Type B pancreatic cell (in vitro differentiated cells): ENCODE results near the gene ZMAT2. TPM values are rescaled to one million over a fixed set of nuclear protein-coding genes. Genes with fewer than 3 reads are reported as not detected.
"Not testable (repeated sequence)": the region's sequence is repeated elsewhere in the genome, so short reads cannot be mapped to it uniquely, and the experiment has no call there.

ENCODE experiments used
- DNase-seq: peaks from one replicate; pipeline ENCODE4 v3.0.0; 2021; ENCODE audit warnings: mixed read lengths; ENCODE audit not compliant: unreplicated experiment; ENCODE audit errors: extremely low spot score
- H3K27ac Mint-ChIP-seq: 2 replicates; pipeline ENCODE4 v1.8.0; 2021; ENCODE audit warnings: mild to moderate bottlenecking, mixed read lengths
- H3K27me3 Mint-ChIP-seq: 2 replicates; pipeline ENCODE4 v1.8.0; 2021; ENCODE audit warnings: mixed read lengths
- H3K36me3 Mint-ChIP-seq: 2 replicates; pipeline ENCODE4 v1.8.0; 2021; ENCODE audit warnings: mixed read lengths
- H3K4me1 Mint-ChIP-seq: one replicate; pipeline ENCODE4 v1.8.0; 2021; ENCODE audit warnings: mixed read lengths; ENCODE audit not compliant: unreplicated experiment
- H3K4me3 Mint-ChIP-seq: 2 replicates; pipeline ENCODE4 v1.8.0; 2021; ENCODE audit warnings: mild to moderate bottlenecking, mixed read lengths
- H3K9me3 Mint-ChIP-seq: 2 replicates; pipeline ENCODE4 v1.8.0; 2021; ENCODE audit warnings: mixed read lengths
- total RNA-seq: library from RNA; stranded (reverse); gene quantifications from 2 replicates; pipeline ENCODE4 v1.2.1, GENCODE V29; 2021; ENCODE audit warnings: low replicate concordance
- TF ChIP-seq, protein P1 (sequence below): fragments of 200-600 bp; sonication (generic); conservative IDR thresholded peaks from 2 replicates; pipeline ENCODE4 v1.5.0; 2021; ENCODE audit warnings: antibody characterized with exemption, mild to moderate bottlenecking

The ZMAT2 gene
- total RNA-seq, 1 donor from 2014 or later: 57.4 TPM

GRCh38 chr5:140696891-140697492 lies 3.3 kb upstream of the ZMAT2 start:
- no peak overlapping the region for H3K4me3 Mint-ChIP-seq
- peaks cover 47% of the 10 kb centered on the region for H3K36me3 Mint-ChIP-seq
- no peak overlapping the region for H3K27ac Mint-ChIP-seq
- no peaks in the 10 kb centered on the region for H3K27me3 Mint-ChIP-seq
- H3K9me3 Mint-ChIP-seq: no peaks in the 10 kb centered on the region
- H3K4me1 Mint-ChIP-seq: peaks cover 20% of the 10 kb centered on the region
- TF ChIP-seq, protein P1, sequence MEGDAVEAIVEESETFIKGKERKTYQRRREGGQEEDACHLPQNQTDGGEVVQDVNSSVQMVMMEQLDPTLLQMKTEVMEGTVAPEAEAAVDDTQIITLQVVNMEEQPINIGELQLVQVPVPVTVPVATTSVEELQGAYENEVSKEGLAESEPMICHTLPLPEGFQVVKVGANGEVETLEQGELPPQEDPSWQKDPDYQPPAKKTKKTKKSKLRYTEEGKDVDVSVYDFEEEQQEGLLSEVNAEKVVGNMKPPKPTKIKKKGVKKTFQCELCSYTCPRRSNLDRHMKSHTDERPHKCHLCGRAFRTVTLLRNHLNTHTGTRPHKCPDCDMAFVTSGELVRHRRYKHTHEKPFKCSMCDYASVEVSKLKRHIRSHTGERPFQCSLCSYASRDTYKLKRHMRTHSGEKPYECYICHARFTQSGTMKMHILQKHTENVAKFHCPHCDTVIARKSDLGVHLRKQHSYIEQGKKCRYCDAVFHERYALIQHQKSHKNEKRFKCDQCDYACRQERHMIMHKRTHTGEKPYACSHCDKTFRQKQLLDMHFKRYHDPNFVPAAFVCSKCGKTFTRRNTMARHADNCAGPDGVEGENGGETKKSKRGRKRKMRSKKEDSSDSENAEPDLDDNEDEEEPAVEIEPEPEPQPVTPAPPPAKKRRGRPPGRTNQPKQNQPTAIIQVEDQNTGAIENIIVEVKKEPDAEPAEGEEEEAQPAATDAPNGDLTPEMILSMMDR: no peak
- DNase-seq: no peak

- Mint-ChIP-seq H3K27me3 (peaks cover 7% of the 10 kb centered on the region), H3K4me3 (no peak overlapping the region), H3K4me1 (peaks cover 10% of the 10 kb centered on the region), H3K9me3 (no peaks in the 10 kb centered on the region), H3K27ac (no peak overlapping the region), H3K36me3 (peaks cover 22% of the 10 kb centered on the region)
- DNase-seq: no peak
- TF ChIP-seq, protein P1: no peak
These were observed 7.6 kb downstream of the ZMAT2 start for GRCh38 chr5:140707812-140708211.

DNA sequence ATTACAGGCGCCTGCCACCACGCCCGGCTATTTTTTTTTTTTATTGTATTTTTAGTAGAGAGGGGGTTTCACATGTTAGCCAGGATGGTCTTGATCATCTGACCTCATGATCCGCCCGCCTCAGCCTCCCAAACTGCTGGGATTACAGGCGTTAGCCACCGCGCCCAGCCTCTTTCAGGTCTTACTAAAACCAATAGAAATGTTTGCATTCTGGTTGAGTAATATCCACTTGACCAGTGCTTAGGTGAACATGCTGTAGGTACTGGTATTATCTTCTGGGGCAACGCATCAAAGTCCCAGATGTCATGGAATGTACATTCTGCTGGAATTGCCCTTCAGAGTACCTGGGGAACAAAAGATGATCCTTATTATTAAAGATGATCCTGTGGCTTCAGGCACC lies 8.5 kb downstream of the ZMAT2 start:
- DNase-seq, H3K27ac Mint-ChIP-seq, H3K27me3 Mint-ChIP-seq, H3K9me3 Mint-ChIP-seq: not testable (repeated sequence)
- peak overlapping the region; percentile 47 for H3K4me3 Mint-ChIP-seq
- H3K4me1 Mint-ChIP-seq: peaks cover 10% of the 10 kb centered on the region
- peaks cover 20% of the 10 kb centered on the region for H3K36me3 Mint-ChIP-seq

GRCh38 chr5:140710899-140711552 lies 10.8 kb downstream of the ZMAT2 start:
- peak; percentile 83 for DNase-seq
- peaks cover 3% of the 10 kb centered on the region for H3K36me3 Mint-ChIP-seq
- TF ChIP-seq, protein P1: no peak
- H3K4me1 Mint-ChIP-seq: peaks cover 10% of the 10 kb centered on the region
- peaks cover 10% of the 10 kb centered on the region for H3K27me3 Mint-ChIP-seq
- no peaks in the 10 kb centered on the region for H3K9me3 Mint-ChIP-seq
- peak overlapping the region; percentile 93 for H3K4me3 Mint-ChIP-seq
- peak overlapping the region; percentile 100 for H3K27ac Mint-ChIP-seq

DNA sequence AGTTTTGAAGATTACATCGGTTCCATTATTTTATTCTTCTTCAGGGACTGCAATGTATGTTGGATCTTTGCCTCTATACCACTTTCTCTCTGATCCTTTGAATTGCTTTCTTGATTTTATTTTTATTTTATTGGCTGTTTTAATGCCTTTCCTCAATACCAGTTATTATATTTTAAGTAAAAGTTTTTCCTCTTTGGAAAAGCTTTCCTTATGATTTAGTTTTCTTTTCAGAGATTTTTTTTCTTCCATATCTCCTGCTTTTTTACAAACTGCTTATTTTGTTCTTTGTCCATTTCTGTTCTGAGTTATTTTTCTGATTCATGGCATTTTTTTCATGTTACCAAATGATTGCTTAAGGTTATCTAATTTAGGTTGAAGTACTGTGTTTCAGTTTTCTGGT lies 11.5 kb downstream of the ZMAT2 start:
- Mint-ChIP-seq H3K9me3 (no peaks in the 10 kb centered on the region), H3K36me3 (no peaks in the 10 kb centered on the region), H3K27me3 (peaks cover 10% of the 10 kb centered on the region), H3K4me3 (peak overlapping the region; percentile 93), H3K4me1 (peaks cover 10% of the 10 kb centered on the region), H3K27ac (peak overlapping the region; percentile 100)
- TF ChIP-seq, protein P1: no peak
- DNase-seq: no peak

GRCh38 chr5:140713562-140714094 lies 13.4 kb downstream of the ZMAT2 start:
- peaks cover 10% of the 10 kb centered on the region for H3K4me1 Mint-ChIP-seq
- H3K9me3 Mint-ChIP-seq: no peaks in the 10 kb centered on the region
- H3K4me3 Mint-ChIP-seq: no peak overlapping the region
- DNase-seq: no peak
- H3K27ac Mint-ChIP-seq: no peak overlapping the region
- TF ChIP-seq, protein P1: no peak
- H3K27me3 Mint-ChIP-seq: peaks cover 10% of the 10 kb centered on the region
- H3K36me3 Mint-ChIP-seq: no peaks in the 10 kb centered on the region

DNA sequence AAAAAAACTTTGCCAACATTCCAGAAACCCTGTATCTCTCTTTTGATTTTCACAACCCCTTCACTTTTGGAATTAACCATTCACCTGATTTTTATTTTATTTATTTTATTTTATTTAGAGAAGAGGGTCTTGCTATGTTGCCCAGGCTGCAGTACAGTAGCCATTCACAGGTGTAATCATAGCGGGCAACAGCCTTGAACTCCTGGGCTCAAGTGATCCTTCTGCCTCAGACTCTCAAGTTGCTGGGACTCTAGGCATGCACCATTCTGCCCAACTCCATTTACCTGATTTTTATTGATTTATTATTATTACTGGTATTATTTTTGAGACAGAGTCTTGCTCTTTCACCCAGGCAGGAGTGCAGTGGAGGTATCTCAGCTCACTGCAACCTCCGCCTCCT lies 16.0 kb downstream of the ZMAT2 start:
- H3K27me3 Mint-ChIP-seq, H3K4me3 Mint-ChIP-seq, DNase-seq, H3K27ac Mint-ChIP-seq, H3K36me3 Mint-ChIP-seq, H3K4me1 Mint-ChIP-seq, H3K9me3 Mint-ChIP-seq: not testable (repeated sequence)
